Mesenchymal stem cell (in vitro differentiated cells and primary cell): ENCODE results near the gene MTHFD2L.
A peak's percentile ranks its signal among the peaks of the same experiment; 100 is the strongest.

Experiments
- DNase-seq: peaks from one replicate; pipeline ENCODE4 v3.0.0-alpha.2; 2013
- H2AFZ ChIP-seq: one replicate; pipeline ENCODE4 v1.6.1; 2013; ENCODE audit warnings: low read depth, mild to moderate bottlenecking, control low read depth, inconsistent platforms, low read length, moderate library complexity
- H2AK5ac ChIP-seq: 2 replicates; pipeline ENCODE4 v1.6.1; 2013; ENCODE audit warnings: low read length, moderate library complexity, mild to moderate bottlenecking, inconsistent platforms; ENCODE audit not compliant: severe bottlenecking
- H2BK120ac ChIP-seq: one replicate; pipeline ENCODE4 v1.6.1; 2013; ENCODE audit warnings: low read depth, mild to moderate bottlenecking, inconsistent platforms, low read length, moderate library complexity
- H2BK12ac ChIP-seq, 2 experiments: one replicate each; pipeline ENCODE4 v1.6.1; 2013; ENCODE audit warnings: inconsistent platforms in 2 of 2, low read length in 2 of 2, mild to moderate bottlenecking in 2 of 2, moderate library complexity in 2 of 2, control low read depth in 1 of 2
- H2BK15ac ChIP-seq: one replicate; pipeline ENCODE4 v1.6.1; 2013; ENCODE audit warnings: mild to moderate bottlenecking, low read depth, inconsistent platforms; ENCODE audit not compliant: poor library complexity, severe bottlenecking
- H2BK5ac ChIP-seq: 2 replicates; pipeline ENCODE4 v1.6.1; 2013; ENCODE audit warnings: low read depth, mild to moderate bottlenecking, low read length, control low read depth, inconsistent platforms; ENCODE audit not compliant: poor library complexity, severe bottlenecking
- H3K14ac ChIP-seq, 2 experiments: one replicate each; pipeline ENCODE4 v1.6.1; 2013; ENCODE audit warnings: inconsistent platforms in 2 of 2, low read length in 2 of 2, control low read depth in 1 of 2, mild to moderate bottlenecking in 1 of 2, moderate library complexity in 1 of 2
- H3K18ac ChIP-seq, 2 experiments: one replicate each; pipeline ENCODE4 v1.6.1; 2013; ENCODE audit warnings: inconsistent platforms in 2 of 2, low read length in 2 of 2, control low read depth in 1 of 2, low read depth in 1 of 2, mild to moderate bottlenecking in 1 of 2
- H3K23ac ChIP-seq, 2 experiments: one replicate each; pipeline ENCODE4 v1.6.1; 2013; ENCODE audit warnings: inconsistent platforms in 2 of 2, low read length in 2 of 2, mild to moderate bottlenecking in 2 of 2, moderate library complexity in 2 of 2, control low read depth in 1 of 2
- H3K27ac ChIP-seq: 2 replicates; pipeline ENCODE4 v1.5.1; 2013; ENCODE audit warnings: mild to moderate bottlenecking, moderate library complexity, low read length, control low read depth, inconsistent platforms; ENCODE audit not compliant: poor library complexity, severe bottlenecking
- H3K27me3 ChIP-seq, 2 experiments: 2 replicates each; pipeline versions ENCODE4 v1.6.1 to v1.7.0; 2013; ENCODE audit warnings: low read length in 2 of 2, mild to moderate bottlenecking in 2 of 2, moderate library complexity in 2 of 2, control low read depth in 1 of 2, inconsistent platforms in 1 of 2; ENCODE audit not compliant: control insufficient read depth in 1 of 2, insufficient read depth in 1 of 2
- H3K36me3 ChIP-seq, 2 experiments: 2 replicates each; pipeline versions ENCODE4 v1.6.1 to v1.7.0; 2013; ENCODE audit warnings: low read length in 2 of 2, control low read depth in 1 of 2, inconsistent platforms in 1 of 2, low read depth in 1 of 2, mild to moderate bottlenecking in 1 of 2; ENCODE audit not compliant: insufficient read depth in 2 of 2, control insufficient read depth in 1 of 2
- H3K4ac ChIP-seq, 2 experiments: one replicate each; pipeline ENCODE4 v1.6.1; 2013; ENCODE audit warnings: inconsistent platforms in 2 of 2, low read length in 2 of 2, mild to moderate bottlenecking in 2 of 2, moderate library complexity in 2 of 2, control low read depth in 1 of 2, low read depth in 1 of 2
- H3K4me1 ChIP-seq: 2 replicates; pipeline ENCODE4 v1.6.1; 2013; ENCODE audit warnings: low read depth, low read length, control low read depth; ENCODE audit not compliant: control insufficient read depth, insufficient read depth
- H3K4me2 ChIP-seq: 2 replicates; pipeline ENCODE4 v1.6.1; 2013; ENCODE audit warnings: low read length, mild to moderate bottlenecking, inconsistent platforms; ENCODE audit not compliant: poor library complexity, severe bottlenecking
- H3K4me3 ChIP-seq, 2 experiments: 2 replicates each; pipeline versions ENCODE4 v1.5.1 to v1.7.0; 2013; ENCODE audit warnings: low read length in 2 of 2, mild to moderate bottlenecking in 2 of 2, control low read depth in 1 of 2, low read depth in 1 of 2; ENCODE audit not compliant: insufficient read depth in 1 of 2
- H3K79me1 ChIP-seq: replicated peaks from 2 replicates; pipeline ENCODE4 v1.6.1; 2013; ENCODE audit warnings: mild to moderate bottlenecking, control low read depth, low read length, inconsistent platforms; ENCODE audit not compliant: poor library complexity, severe bottlenecking
- H3K9ac ChIP-seq: 2 replicates; pipeline ENCODE4 v1.7.0; 2013; ENCODE audit warnings: mild to moderate bottlenecking, low read length, moderate library complexity
- H3K9me3 ChIP-seq: 2 replicates; pipeline ENCODE4 v1.7.0; 2013; ENCODE audit warnings: mild to moderate bottlenecking, low read length; ENCODE audit not compliant: control insufficient read depth
- H4K8ac ChIP-seq: one replicate; pipeline ENCODE4 v1.6.1; 2013; ENCODE audit warnings: inconsistent platforms, mild to moderate bottlenecking, low read length, moderate library complexity
- H4K91ac ChIP-seq: one replicate; pipeline ENCODE4 v1.6.1; 2013; ENCODE audit warnings: mild to moderate bottlenecking, low read length, inconsistent platforms
- WGBS: methylation state at CpG from one replicate; pipeline ENCODE4 v1.1.7; 2013; ENCODE audit warnings: mixed read lengths; 5-methylcytosine and 5-hydroxymethylcytosine counted together

MTHFD2L gene

GRCh38 chr4:74217365-74217764, 59.4 kb downstream of the MTHFD2L start:
- H3K27me3 ChIP-seq, result no peaks in the 10 kb centered on the region
- no peaks in the 10 kb centered on the region for H3K36me3 ChIP-seq
- no peak overlapping the region for H3K9ac ChIP-seq
- H3K4me3 ChIP-seq, result no peak overlapping the region
- no peak overlapping the region for H3K4ac ChIP-seq
- no peak overlapping the region for H3K23ac ChIP-seq
- H3K4me1 ChIP-seq, result peaks cover 3% of the 10 kb centered on the region
- H2BK15ac ChIP-seq, result no peak overlapping the region
- H4K8ac ChIP-seq, result no peak overlapping the region
- H3K14ac ChIP-seq, result no peak overlapping the region
- no peaks in the 10 kb centered on the region for H3K9me3 ChIP-seq
- H2BK12ac ChIP-seq, result no peak overlapping the region
- no peak overlapping the region for H2AK5ac ChIP-seq
- H3K27ac ChIP-seq, result no peak overlapping the region
- no peak overlapping the region for H2BK5ac ChIP-seq
- 80% methylated on average over 3 of the region's 3 CpGs for WGBS
- no peak overlapping the region for H3K18ac ChIP-seq
- no peak overlapping the region for H2BK120ac ChIP-seq
- DNase-seq, result peak; percentile 66
- no peak overlapping the region for H2AFZ ChIP-seq
- no peak overlapping the region for H3K4me2 ChIP-seq
- no peak overlapping the region for H4K91ac ChIP-seq
- no peaks in the 10 kb centered on the region for H3K79me1 ChIP-seq

GRCh38 chr4:74218201-74218600, 60.3 kb downstream of the MTHFD2L start:
- Histone ChIP-seq H3K9me3 (no peaks in the 10 kb centered on the region), H2BK5ac (no peak overlapping the region)
- 95% methylated on average over 3 of the region's 4 CpGs for whole genome bisulfite sequencing

GRCh38 chr4:74219240-74219639, 61.3 kb downstream of the MTHFD2L start:
- H3K9ac ChIP-seq, result no peak overlapping the region
- H3K23ac ChIP-seq, result no peak overlapping the region
- no peak overlapping the region for H3K4me2 ChIP-seq
- H3K79me1 ChIP-seq, result no peaks in the 10 kb centered on the region
- WGBS, result 80% methylated on average over 2 of the region's 2 CpGs
- no peak overlapping the region for H3K4ac ChIP-seq
- no peak for DNase-seq
- no peak overlapping the region for H3K14ac ChIP-seq
- H4K91ac ChIP-seq, result no peak overlapping the region
- H2AFZ ChIP-seq, result no peak overlapping the region
- no peaks in the 10 kb centered on the region for H3K27me3 ChIP-seq
- H4K8ac ChIP-seq, result no peak overlapping the region
- H2AK5ac ChIP-seq, result no peak overlapping the region
- no peak overlapping the region for H3K18ac ChIP-seq
- H2BK5ac ChIP-seq, result no peak overlapping the region
- peak overlapping the region in 1 of 2 experiments; percentile 58 for H3K4me3 ChIP-seq
- no peak overlapping the region for H3K27ac ChIP-seq
- no peak overlapping the region for H2BK15ac ChIP-seq
- H3K9me3 ChIP-seq, result no peaks in the 10 kb centered on the region
- H2BK12ac ChIP-seq, result no peak overlapping the region
- no peak overlapping the region for H2BK120ac ChIP-seq
- no peaks in the 10 kb centered on the region for H3K36me3 ChIP-seq
- H3K4me1 ChIP-seq, result peaks cover 3% of the 10 kb centered on the region

More at GRCh38 chr4:74218201-74218600, 60.3 kb downstream of the MTHFD2L start:
- no peaks in the 10 kb centered on the region for H3K36me3 ChIP-seq
- H3K23ac ChIP-seq, result no peak overlapping the region
- no peak overlapping the region for H3K14ac ChIP-seq
- H3K4ac ChIP-seq, result no peak overlapping the region
- no peak overlapping the region for H4K8ac ChIP-seq
- no peak overlapping the region for H3K4me2 ChIP-seq
- H2BK15ac ChIP-seq, result no peak overlapping the region
- peaks cover 3% of the 10 kb centered on the region for H3K4me1 ChIP-seq
- H2AFZ ChIP-seq, result no peak overlapping the region
- no peak overlapping the region for H3K9ac ChIP-seq
- H2BK120ac ChIP-seq, result no peak overlapping the region
- no peak overlapping the region for H2AK5ac ChIP-seq
- no peaks in the 10 kb centered on the region for H3K79me1 ChIP-seq
- no peak for DNase-seq
- H3K4me3 ChIP-seq, result no peak overlapping the region
- H3K18ac ChIP-seq, result no peak overlapping the region
- H3K27me3 ChIP-seq, result no peaks in the 10 kb centered on the region
- H2BK12ac ChIP-seq, result no peak overlapping the region
- H4K91ac ChIP-seq, result no peak overlapping the region
- H3K27ac ChIP-seq, result no peak overlapping the region

GRCh38 chr4:74223098-74223497, 65.2 kb downstream of the MTHFD2L start:
- Histone ChIP-seq H3K79me1 (no peaks in the 10 kb centered on the region), H3K9me3 (no peaks in the 10 kb centered on the region), H2AFZ (no peak overlapping the region), H2BK120ac (no peak overlapping the region), H3K4me2 (no peak overlapping the region), H2AK5ac (no peak overlapping the region), H3K4me1 (no peaks in the 10 kb centered on the region), H3K18ac (no peak overlapping the region), H3K4me3 (no peak overlapping the region), H3K4ac (no peak overlapping the region), H4K91ac (no peak overlapping the region), H2BK12ac (no peak overlapping the region), H3K27me3 (no peaks in the 10 kb centered on the region), H3K9ac (no peak overlapping the region), H2BK15ac (no peak overlapping the region), H2BK5ac (no peak overlapping the region), H4K8ac (no peak overlapping the region), H3K14ac (no peak overlapping the region), H3K36me3 (no peaks in the 10 kb centered on the region), H3K23ac (no peak overlapping the region), H3K27ac (no peak overlapping the region)
- 100% methylated on average over 2 of the region's 2 CpGs for WGBS
- no peak for DNase-seq
